GDM1 (cell line): ENCODE results near the gene KCNK4.

Experiments
- DNase-seq: peaks from one replicate; lab custom pipeline; 2025; lab: John Stamatoyannopoulos, UW

Gene KCNK4

DNA sequence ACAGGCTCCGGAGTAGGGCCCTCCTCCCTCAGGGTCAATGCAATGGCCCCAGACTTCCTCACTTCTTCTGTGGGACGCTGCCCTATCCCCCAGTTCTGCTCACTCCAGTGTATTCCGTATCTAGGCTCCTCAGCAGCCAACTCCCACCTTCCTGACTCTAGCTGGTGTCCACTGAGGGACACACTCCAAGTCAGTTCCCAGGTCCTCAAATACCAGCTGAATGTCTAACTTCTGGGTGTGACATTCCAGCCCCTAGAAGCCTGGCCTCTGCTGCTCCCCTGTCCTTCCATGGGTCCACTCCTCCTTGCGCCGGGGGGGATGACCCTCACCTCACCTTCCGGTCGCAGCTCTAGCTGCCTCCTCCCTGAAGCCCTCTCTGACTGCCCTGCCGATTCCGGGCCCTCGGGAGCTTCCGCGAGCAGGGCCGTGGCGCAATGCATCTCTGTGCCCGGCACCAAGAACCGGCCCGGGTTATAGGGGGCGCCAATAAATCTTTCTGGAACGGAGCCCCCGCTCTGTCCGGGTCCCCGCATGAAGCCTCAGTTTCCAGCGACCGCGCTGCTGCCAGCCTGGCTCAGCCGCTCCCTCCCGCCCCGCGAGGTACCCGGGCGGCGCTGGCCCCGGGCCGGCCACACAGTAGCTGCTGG is 22.1 kb upstream of the KCNK4 start:
- no peak for DNase-seq

DNA sequence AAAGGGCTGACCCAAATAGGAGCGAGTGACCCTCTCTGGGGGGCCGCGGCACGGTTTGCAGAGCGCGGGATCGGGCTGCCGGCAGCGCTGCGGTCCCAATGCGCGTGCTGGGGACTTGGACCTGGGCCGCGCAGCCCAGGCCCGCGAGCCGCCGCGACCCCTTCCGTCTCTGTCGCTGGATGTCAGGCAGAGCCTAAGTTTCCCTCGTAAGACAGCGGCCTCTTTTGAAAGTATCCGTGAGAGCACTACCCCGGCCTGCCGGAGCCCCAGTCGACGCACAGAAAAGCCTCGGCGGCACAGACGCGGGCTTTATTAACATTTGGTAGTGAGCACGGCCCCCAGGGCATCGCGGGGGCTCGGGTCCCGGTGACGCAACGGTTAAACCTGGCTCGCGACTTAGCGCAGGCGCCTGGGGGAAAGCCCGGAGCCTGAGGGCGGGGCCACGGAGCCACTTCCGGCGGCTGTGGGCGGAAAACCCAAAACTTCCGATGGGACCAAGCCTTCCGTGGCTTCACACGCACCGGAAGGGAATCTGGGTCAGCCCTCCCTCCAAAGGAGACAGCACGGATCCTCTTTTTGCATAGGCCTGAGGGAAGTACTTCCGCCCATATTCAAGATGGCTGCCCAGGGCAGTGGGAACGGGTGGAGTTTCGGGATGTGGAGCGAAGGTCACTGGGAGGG is 21.4 kb upstream of the KCNK4 start:
- peak; percentile 99 for DNase-seq

DNA sequence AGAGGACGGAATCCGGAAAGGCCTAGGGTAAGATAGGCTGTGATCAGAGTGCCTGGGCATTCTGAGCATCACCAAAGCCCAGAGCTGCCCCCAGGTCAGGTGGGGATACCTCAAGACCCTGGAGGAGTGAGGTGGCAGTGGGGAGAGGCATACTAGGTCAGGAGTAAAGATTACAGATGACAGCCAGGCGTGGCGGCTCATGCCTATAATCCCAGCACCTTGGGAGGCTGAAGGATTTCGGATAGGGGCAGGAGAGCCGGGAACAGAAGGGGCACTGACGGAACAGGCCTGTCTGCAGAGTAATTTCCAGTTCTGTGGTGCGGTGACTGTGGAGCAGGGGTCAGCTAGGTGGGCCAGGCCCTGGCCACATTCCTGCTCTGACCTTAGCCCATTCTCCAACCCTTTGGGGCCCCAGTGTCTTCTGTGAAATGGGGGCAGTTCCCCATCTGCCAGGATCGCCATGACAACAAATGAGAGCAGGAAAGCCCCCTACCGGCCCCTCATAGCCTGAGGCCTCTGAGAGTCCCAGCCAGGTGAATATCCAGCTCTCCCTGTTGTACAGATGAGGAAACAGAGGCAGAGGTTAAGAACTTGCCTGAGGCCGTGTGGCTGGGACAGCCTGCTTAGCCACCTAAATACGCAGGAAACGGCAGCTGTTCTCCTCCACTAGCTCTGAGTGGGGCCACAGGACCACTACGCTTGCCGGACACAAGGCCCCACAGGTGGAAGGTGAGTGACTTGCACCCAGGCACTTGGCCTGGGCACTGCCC is 15.9 kb upstream of the KCNK4 start:
- no peak for DNase-seq

DNA sequence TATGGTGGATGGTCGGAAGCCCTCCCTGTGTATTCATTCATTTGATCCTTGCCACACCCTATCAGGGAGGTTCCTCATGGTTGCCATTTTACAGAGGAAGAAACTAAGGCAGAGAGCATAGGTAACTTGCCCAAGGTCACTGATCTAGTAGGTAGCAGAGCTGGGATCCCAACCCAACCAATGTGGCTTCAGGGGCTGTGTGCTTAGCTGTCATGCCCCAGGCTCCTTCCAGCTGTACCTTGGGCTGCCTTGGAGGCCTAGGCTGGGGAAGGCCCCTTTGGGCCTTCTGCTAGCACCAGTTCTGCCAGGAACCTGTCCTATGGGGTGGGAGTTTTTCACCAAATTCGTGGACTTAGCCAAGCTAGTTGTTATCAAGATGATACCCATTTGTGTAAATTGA is 15.3 kb upstream of the KCNK4 start:
- no peak for DNase-seq

DNA sequence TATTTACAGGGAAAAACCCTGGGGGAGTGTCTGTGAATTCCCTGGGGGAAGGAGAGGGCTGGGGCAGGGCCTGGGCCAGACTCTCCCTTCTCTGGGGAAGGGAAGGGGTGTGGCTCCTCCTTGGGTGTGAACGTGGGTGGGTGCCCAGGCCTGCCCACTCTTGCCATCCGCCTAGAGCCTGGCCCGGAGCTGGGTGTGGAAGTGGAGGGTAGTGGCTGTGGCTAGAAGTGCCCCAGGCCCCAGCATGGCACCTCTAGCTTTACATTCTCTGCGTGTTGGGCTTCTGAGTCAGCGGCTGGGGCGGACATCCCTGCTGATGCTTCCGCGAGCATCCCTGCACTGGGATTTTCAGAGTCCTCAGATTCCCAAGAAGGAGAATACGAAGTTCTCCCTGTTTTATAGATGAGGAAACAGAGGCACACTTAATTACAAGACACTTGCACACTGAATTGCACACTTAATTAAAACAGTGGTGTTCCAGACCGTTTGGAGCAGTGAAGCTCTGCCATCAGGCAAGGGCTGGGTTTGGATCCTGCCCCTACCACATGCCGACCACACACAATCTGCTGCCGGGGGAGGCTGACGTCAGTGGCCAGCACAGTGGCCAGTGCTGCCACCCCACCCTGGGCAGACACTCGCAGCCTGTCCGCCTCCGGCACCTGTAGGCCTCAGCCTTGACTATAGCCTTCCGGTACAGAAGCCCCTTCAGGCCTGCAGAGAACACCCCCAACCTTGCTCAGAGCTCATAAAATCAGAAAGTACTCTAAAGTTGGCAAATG is 14.3 kb upstream of the KCNK4 start:
- no peak for DNase-seq

DNA sequence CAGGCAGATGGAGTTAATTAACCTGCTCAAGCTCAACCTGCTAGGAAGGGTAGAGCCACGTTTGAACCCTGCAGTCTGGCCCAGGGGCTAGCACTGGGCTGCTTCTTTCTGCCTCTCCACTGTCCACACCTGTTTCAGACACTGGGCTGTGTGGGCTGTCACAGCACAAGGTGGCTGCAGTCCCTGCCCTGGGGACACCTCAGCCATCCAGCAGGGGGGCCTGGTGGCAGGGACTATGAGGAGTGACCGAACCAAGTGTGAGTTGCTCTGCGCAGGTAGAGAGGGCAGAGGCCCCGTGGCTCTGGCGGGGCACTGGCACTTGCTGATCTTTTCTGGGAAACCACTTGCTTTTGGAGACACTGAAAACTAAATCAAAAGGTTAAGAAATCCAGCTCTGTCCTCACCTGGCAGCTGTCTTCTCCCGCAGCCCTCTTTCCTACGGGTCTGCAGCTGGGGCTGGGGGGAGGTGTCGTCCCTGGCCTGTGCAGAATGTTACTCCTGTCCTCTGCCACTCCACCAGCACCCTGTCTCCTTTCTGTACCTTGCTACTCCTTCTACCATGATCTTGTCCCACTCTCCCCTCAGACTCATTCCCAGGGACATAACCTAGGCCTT is 12.4 kb upstream of the KCNK4 start:
- no peak for DNase-seq

DNA sequence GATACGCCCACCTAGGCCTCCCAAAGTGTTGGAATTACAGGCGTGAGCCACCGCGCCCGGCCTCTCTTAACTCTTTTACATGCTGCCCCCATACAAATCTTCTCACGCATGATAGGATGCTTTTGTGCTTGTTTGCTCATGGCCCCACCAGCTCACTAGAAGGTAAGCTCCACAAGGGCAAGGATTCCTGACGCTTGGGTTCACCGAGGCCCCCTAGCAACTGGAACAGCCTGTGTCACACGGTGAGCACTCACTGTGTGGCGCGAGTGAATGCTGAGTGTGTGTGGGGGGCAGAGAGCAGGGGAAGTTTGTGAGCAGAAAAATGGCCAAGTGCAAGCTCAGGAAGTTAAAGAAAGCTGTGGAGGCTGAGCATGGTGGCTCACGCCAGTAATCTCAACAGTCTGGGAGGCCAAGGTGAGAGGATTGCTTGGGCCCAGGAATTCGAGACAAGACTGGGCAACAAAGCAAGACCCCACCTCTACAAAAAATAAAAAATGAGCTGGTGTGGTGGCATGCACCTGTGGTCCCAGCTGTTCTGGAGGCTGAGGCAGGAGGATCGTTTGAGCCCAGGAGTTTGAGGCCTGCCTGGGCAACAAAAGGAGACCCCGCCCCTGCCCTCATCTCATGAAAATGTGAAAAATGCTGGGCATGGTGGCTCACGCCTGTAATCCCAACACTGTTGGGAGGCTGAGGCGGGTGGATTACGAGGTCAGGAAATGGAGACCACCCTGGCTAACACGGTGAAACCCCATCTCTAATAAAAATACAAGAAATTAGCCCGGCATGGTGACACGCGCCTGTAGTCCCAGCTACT is 8.9 kb upstream of the KCNK4 start:
- no peak for DNase-seq

DNA sequence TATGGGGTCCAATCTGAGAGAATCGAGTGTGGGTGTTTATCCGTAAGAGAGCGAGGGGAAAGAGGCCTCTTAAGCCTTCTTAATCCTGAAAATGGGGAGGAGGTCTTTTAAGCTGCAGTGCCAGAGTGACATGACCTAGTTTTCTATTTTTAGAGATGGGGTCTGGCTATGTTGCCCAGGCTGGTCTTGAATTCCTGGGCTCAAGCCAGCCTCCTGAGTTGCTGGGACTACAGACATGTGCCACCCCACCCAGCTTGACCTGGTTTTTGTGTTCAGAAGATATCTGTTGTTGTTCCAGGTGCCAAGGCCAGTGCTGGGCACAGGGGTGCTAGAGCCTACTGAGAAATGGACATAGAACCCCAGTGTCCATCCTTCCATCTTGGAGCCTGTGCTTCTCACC is 8.0 kb upstream of the KCNK4 start:
- DNase-seq: no peak

DNA sequence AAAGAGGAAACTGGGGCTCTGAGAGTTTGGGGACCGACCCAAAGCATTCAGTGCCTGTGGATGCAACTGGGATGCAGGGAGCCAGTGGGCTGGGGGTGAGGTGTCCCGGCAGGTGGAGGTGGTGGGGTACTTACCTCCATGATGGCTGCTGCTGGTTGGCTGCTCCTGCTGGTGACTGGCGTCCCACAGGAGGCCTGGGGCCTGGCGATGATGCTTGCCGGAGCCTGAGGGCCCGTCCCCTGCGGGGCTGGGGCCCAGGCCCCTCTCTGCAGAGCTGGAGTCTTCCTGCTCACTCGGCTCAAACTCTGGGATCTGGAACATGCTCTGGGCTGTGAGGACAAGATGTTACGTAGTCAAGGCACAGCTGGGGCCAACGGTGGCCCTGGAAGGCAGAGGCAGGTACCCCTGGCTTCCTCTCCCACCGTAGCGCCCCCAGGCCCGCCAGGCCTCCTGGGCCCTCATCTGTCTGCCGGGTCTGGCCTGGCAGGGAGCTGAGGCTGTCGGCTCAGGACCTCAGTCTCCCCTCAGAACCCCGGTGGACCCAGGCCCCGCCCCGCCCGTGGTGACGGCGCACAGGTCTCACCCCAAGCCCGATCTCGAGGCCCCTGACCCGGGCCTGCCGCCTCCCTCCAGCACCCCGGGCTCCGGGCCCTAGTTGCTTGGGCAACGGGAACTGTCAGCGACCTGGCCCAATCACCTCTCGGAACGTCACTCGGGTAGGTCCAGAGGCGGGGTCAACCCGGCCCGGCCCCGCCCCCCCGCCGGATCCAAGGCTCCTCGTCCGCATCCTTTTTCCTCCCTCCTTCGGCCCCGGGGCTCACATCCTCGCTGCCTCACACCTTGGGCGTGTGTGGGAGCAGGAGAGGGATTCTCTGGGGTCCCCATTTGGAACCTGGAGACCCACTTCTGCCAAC is 6.8 kb upstream of the KCNK4 start, which contains the start of gene BAD:
Gene BAD (minus strand): TSS at position 618 of the 914 bp plus-strand sequence. CDS start 297 bp downstream, at position 321.
- peak; percentile 84 for DNase-seq

DNA sequence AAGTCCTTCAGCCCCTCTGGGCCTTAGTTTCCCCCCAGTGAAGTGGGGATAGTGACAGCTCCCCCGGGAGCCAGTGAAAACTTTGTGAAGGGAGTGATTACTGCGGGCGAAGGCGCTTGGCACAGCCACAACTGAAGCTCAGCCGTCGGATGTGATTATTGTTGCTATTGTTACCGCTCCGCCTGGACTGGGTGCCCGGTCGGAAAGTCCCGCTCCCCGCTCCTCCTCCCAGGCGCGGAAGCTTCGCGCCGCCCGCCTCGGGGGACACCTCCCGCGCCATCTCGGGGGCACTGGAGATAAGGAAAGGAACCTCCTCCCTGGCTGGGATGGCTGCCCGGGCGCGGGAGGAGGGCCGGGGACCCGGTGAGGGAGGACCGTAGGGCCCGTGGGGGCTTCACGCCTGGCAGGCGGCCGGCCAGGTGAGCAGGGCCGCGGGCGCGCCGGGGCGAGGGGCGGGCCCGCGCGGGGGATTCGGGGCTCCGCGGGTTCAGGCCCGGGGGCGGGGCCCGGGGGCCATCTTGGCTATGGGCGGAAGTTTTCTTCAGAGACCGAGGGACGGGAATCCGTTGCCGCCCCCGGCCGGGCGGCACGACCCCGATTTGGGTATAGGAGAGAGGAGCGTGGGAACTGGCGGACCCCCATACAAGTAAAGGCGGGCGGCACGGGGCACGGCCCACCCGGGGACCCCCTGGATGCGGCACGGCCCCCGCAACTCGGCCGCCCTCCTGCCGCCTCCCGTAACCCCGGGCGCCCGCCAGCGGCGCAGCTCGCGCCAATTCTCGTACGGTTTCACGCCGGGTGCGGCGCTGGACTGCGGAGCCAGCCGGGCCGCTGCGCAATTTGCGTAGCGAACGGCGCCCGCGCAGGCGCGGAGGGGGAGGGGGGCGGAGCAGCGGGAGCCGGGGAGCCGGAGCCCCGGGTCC is 5.9 kb upstream of the KCNK4 start, which contains the start of gene GPR137:
Gene GPR137 (plus strand): TSS at position 887 of the 923 bp plus-strand sequence. CDS start 677 bp downstream, outside the sequence.
- DNase-seq: peak; percentile 67

GRCh38 chr11:64285885-64286800 is 5.0 kb upstream of the KCNK4 start:
- DNase-seq: no peak

- DNase-seq: no peak
Measured at GRCh38 chr11:64286801-64287159, 4.3 kb upstream of the KCNK4 start.

DNA sequence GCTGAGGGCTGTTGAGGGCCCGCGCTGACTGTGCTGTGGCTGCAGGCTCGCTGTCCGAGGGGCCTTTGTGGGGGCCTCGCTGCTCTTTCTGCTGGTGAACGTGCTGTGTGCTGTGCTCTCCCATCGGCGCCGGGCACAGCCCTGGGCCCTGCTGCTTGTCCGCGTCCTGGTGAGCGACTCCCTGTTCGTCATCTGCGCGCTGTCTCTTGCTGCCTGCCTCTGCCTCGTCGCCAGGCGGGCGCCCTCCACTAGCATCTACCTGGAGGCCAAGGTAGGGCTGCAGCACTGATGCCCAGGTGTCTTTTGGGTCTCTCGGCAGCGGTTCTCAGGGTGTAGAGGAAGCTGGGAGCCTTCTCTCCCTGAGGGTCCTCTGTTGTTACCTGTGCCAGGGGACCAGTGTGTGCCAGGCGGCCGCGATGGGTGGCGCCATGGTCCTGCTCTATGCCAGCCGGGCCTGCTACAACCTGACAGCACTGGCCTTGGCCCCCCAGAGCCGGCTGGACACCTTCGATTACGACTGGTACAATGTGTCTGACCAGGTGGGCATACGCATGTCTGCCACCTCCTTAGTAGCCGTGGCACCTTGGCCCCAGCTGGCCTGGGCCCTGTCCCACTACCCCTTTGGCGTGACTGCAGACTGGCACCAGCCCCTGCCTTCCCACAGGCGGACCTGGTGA is 3.3 kb upstream of the KCNK4 start:
- no peak for DNase-seq

DNA sequence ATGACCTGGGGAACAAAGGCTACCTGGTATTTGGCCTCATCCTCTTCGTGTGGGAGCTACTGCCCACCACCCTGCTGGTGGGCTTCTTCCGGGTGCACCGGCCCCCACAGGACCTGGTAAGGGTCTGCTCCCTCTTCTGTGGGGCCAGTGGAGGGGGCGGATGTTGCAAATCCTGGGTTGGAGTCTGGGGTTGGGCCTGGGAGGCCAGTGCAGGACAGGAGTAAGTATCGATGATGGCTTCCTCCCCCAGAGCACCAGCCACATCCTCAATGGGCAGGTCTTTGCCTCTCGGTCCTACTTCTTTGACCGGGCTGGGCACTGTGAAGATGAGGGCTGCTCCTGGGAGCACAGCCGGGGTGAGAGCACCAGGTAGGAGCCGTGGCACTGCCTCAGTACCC is 2.8 kb upstream of the KCNK4 start:
- DNase-seq: no peak

GRCh38 chr11:64289002-64289564 is 2.0 kb upstream of the KCNK4 start:
- DNase-seq: no peak

- DNase-seq: no peak
Measured at GRCh38 chr11:64290352-64291261, 495 bp upstream of the KCNK4 start.
